K562 (cell line): Measurements from ENCODE around the gene CNKSR3. TPM values are rescaled to one million over a fixed set of nuclear protein-coding genes. Genes with fewer than 3 reads are reported as not detected.

Source experiments
- CXXC5 ChIP-seq: fragments of 250-450 bp; sonication (Bioruptor Pico); IDR thresholded peaks from 2 replicates; pipeline ENCODE4 v1.8.0; 2022; ENCODE audit warnings: inconsistent platforms, mild to moderate bottlenecking, moderate library complexity
- RBBP5 ChIP-seq: fragments of 200-600 bp; sonication (generic); IDR thresholded peaks from 2 replicates; pipeline ENCODE4 v1.6.1; 2012; ENCODE audit warnings: borderline replicate concordance, mild to moderate bottlenecking, low read length, control low read depth, inconsistent platforms; ENCODE audit not compliant: insufficient read depth, poor library complexity, severe bottlenecking
- ZNF146 ChIP-seq: IDR thresholded peaks from one replicate; pipeline ENCODE4 v1.6.1; 2018; ENCODE audit warnings: missing compliant biosample characterization; ENCODE audit not compliant: unreplicated experiment
- ZNF175 ChIP-seq: fragments of 200-800 bp; sonication (Bioruptor generic); IDR thresholded peaks from 2 replicates; pipeline ENCODE4 v1.6.1; 2016; ENCODE audit warnings: low read depth, mild to moderate bottlenecking, missing genetic modification characterization, missing compliant biosample characterization
- polyA plus RNA-seq, 8 experiments: library from polyadenylated mRNA; depleted of rRNA in 4 of 8; stranded (reverse) in 5 of 8; unstranded in 3 of 8; fragments of >200 nt; fragmentation: Nextera tagmentation in 2 of 8; fragmentation: Illumina TruSeq in 1 of 8; extraction: Ambion mirVana in 2 of 8; extraction: Trizol in 1 of 8; gene quantifications; 2 replicates each; pipeline versions ENCODE4 v1.2.1 to v1.2.3, GENCODE V29; 2011 to 2014; ENCODE audit warnings: inconsistent platforms in 1 of 8, missing spikeins in 1 of 8
- total RNA-seq, 7 experiments: library from RNA; depleted of rRNA in 6 of 7; stranded (reverse); fragments of >200 nt in 6 of 7; fragmentation: Illumina TruSeq in 2 of 7; extraction: Trizol in 2 of 7; gene quantifications; 2 replicates each; pipeline versions ENCODE4 v1.2.1 to v1.2.3, GENCODE V29; 2011 to 2021; ENCODE audit warnings: low replicate concordance in 1 of 7
- TF ChIP-seq, protein P1 (sequence below), 3 experiments: IDR thresholded peaks in 2 of 3; conservative IDR thresholded peaks in 1 of 3; 2 replicates each; pipeline ENCODE4 v1.5.1; 2011 to 2012; ENCODE audit warnings: low read length in 3 of 3, mild to moderate bottlenecking in 3 of 3, control low read depth in 2 of 3, improper control_type of control experiment in 1 of 3, inconsistent platforms in 1 of 3, low read depth in 1 of 3, mixed read lengths in 1 of 3, moderate library complexity in 1 of 3; ENCODE audit not compliant: insufficient read depth in 2 of 3
- TF ChIP-seq, protein P2 (sequence below): sonication (generic); formaldehyde crosslinking; IDR thresholded peaks from 2 replicates; pipeline ENCODE4 v1.8.0; 2022; ENCODE audit warnings: mild to moderate bottlenecking, missing genetic modification reagents
- TF ChIP-seq, protein P3 (sequence below): fragments of 450-650 bp; IDR thresholded peaks from 2 replicates; pipeline ENCODE4 v1.6.1; 2016; ENCODE audit warnings: low read depth
- TF ChIP-seq, protein P4 (sequence below): fragments of 450-650 bp; IDR thresholded peaks from 2 replicates; pipeline ENCODE4 v1.7.0; 2016; ENCODE audit warnings: borderline replicate concordance
- TF ChIP-seq, protein P5 (sequence below): fragments of 250-450 bp; sonication (Bioruptor Pico); IDR thresholded peaks from 2 replicates; pipeline ENCODE4 v1.5.0; 2021; ENCODE audit warnings: mild to moderate bottlenecking, borderline replicate concordance

The CNKSR3 gene
- total and polyA plus RNA-seq, 9 of the 15 experiments (the other 6 are each of a cell fraction or from before 2014, with no cell fraction given), result 4.5 to 29.6 (median 9.5) TPM

DNA sequence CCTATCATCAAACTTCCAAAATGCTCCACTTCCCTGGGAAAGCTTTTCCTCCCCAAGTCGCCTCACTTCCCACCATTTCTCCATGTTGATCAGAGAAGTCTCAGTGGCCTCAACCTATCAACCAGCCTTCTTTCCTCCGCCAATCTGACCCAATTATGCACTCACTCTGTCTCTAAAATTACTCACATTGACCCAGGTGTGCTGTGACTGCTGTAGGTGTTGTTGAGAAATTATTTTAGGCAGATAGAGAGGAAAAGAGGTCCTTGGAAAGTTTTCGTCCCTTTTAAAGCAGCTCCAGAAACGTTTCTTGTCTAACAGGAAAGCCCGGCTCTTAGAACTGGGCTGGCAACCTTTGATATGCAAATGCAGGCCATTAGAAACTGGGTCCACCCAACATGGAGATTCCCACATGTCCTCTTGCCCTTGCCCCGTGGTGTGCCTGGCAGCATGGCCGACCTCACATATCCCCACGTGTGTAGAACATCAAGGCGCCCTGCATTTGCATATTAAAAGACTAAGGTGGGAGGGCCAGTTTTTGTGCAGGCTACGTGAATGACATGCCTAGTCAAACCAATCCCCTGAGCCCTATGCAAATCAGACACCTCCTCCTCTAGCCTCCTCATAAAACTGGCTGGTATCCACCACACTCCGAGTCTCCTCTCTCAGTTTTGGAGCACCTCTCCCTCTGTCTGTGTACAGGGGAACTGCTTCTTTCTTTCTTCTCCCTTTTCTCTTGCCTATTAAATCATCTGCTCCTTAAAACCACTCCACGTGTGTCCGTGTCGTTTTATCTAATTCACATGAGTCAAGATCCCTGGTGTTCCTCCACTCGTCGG is 166.8 kb downstream of the CNKSR3 start (continued):
- TF ChIP-seq, protein P1, sequence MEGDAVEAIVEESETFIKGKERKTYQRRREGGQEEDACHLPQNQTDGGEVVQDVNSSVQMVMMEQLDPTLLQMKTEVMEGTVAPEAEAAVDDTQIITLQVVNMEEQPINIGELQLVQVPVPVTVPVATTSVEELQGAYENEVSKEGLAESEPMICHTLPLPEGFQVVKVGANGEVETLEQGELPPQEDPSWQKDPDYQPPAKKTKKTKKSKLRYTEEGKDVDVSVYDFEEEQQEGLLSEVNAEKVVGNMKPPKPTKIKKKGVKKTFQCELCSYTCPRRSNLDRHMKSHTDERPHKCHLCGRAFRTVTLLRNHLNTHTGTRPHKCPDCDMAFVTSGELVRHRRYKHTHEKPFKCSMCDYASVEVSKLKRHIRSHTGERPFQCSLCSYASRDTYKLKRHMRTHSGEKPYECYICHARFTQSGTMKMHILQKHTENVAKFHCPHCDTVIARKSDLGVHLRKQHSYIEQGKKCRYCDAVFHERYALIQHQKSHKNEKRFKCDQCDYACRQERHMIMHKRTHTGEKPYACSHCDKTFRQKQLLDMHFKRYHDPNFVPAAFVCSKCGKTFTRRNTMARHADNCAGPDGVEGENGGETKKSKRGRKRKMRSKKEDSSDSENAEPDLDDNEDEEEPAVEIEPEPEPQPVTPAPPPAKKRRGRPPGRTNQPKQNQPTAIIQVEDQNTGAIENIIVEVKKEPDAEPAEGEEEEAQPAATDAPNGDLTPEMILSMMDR (IDR thresholded peaks at IDR 0.05 in 2 of 3, conservative IDR thresholded peaks at IDR 0.05 in 1 of 3; ENCODE audit: insufficient read depth in 2 of 3, low read depth in 1 of 3, low read length in 3 of 3), result peak; percentile 48 to 58 (median 49); a peak in 5 of 6 replicates
- TF ChIP-seq CXXC5, result no peak
- TF ChIP-seq, protein P2, sequence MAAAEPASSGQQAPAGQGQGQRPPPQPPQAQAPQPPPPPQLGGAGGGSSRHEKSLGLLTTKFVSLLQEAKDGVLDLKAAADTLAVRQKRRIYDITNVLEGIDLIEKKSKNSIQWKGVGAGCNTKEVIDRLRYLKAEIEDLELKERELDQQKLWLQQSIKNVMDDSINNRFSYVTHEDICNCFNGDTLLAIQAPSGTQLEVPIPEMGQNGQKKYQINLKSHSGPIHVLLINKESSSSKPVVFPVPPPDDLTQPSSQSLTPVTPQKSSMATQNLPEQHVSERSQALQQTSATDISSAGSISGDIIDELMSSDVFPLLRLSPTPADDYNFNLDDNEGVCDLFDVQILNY, result no peak
- TF ChIP-seq ZNF146 (CRISPR knock-in tag), result no peak
- no peak for TF ChIP-seq ZNF175 (CRISPR knock-in tag)
- TF ChIP-seq, protein P3, sequence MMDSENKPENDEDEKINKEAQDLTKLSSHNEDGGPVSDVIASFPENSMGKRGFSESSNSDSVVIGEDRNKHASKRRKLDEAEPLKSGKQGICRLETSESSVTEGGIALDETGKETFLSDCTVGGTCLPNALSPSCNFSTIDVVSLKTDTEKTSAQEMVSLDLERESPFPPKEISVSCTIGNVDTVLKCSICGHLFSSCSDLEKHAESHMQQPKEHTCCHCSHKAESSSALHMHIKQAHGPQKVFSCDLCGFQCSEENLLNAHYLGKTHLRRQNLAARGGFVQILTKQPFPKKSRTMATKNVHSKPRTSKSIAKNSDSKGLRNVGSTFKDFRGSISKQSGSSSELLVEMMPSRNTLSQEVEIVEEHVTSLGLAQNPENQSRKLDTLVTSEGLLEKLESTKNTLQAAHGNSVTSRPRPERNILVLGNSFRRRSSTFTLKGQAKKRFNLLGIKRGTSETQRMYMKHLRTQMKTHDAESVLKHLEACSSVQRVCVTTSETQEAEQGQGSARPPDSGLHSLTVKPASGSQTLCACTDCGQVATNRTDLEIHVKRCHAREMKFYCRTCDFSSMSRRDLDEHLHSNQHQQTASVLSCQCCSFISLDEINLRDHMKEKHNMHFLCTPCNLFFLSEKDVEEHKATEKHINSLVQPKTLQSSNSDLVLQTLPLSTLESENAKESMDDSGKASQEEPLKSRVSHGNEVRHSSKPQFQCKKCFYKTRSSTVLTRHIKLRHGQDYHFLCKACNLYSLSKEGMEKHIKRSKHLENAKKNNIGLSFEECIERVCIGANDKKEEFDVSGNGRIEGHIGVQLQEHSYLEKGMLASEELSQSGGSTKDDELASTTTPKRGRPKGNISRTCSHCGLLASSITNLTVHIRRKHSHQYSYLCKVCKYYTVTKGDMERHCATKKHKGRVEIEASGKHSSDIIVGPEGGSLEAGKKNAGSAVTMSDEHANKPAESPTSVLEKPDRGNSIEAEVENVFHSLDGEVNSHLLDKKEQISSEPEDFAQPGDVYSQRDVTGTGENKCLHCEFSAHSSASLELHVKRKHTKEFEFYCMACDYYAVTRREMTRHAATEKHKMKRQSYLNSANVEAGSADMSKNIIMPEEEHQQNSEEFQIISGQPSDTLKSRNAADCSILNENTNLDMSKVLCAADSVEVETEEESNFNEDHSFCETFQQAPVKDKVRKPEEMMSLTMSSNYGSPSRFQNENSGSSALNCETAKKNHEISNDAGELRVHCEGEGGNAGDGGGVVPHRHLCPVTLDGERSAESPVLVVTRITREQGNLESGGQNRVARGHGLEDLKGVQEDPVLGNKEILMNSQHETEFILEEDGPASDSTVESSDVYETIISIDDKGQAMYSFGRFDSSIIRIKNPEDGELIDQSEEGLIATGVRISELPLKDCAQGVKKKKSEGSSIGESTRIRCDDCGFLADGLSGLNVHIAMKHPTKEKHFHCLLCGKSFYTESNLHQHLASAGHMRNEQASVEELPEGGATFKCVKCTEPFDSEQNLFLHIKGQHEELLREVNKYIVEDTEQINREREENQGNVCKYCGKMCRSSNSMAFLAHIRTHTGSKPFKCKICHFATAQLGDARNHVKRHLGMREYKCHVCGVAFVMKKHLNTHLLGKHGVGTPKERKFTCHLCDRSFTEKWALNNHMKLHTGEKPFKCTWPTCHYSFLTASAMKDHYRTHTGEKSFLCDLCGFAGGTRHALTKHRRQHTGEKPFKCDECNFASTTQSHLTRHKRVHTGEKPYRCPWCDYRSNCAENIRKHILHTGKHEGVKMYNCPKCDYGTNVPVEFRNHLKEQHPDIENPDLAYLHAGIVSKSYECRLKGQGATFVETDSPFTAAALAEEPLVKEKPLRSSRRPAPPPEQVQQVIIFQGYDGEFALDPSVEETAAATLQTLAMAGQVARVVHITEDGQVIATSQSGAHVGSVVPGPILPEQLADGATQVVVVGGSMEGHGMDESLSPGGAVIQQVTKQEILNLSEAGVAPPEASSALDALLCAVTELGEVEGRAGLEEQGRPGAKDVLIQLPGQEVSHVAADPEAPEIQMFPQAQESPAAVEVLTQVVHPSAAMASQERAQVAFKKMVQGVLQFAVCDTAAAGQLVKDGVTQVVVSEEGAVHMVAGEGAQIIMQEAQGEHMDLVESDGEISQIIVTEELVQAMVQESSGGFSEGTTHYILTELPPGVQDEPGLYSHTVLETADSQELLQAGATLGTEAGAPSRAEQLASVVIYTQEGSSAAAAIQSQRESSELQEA, result no peak
- TF ChIP-seq, protein P4, sequence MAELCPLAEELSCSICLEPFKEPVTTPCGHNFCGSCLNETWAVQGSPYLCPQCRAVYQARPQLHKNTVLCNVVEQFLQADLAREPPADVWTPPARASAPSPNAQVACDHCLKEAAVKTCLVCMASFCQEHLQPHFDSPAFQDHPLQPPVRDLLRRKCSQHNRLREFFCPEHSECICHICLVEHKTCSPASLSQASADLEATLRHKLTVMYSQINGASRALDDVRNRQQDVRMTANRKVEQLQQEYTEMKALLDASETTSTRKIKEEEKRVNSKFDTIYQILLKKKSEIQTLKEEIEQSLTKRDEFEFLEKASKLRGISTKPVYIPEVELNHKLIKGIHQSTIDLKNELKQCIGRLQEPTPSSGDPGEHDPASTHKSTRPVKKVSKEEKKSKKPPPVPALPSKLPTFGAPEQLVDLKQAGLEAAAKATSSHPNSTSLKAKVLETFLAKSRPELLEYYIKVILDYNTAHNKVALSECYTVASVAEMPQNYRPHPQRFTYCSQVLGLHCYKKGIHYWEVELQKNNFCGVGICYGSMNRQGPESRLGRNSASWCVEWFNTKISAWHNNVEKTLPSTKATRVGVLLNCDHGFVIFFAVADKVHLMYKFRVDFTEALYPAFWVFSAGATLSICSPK, result no peak
- no peak for TF ChIP-seq RBBP5
- TF ChIP-seq, protein P5, sequence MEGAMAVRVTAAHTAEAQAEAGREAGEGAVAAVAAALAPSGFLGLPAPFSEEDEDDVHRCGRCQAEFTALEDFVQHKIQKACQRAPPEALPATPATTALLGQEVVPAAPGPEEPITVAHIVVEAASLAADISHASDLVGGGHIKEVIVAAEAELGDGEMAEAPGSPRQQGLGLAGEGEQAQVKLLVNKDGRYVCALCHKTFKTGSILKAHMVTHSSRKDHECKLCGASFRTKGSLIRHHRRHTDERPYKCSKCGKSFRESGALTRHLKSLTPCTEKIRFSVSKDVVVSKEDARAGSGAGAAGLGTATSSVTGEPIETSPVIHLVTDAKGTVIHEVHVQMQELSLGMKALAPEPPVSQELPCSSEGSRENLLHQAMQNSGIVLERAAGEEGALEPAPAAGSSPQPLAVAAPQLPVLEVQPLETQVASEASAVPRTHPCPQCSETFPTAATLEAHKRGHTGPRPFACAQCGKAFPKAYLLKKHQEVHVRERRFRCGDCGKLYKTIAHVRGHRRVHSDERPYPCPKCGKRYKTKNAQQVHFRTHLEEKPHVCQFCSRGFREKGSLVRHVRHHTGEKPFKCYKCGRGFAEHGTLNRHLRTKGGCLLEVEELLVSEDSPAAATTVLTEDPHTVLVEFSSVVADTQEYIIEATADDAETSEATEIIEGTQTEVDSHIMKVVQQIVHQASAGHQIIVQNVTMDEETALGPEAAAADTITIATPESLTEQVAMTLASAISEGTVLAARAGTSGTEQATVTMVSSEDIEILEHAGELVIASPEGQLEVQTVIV (CRISPR knock-in tag), result no peak
